Measurements from ENCODE around the gene ERAS.
"Not testable (repeated sequence)": the region's sequence is repeated elsewhere in the genome, so short reads cannot be mapped to it uniquely, and the experiment has no call there.

Gene ERAS

GRCh38 chrX:48814722-48815121 lies 11.6 kb upstream of the ERAS start:
- POLR2A ChIA-PET = no interaction called here
- TF ChIP-seq ARNT (IDR thresholded peaks at IDR 0.05) (no peak), ZNF384 (IDR thresholded peaks at IDR 0.05) (no peak), SP1 (IDR thresholded peaks at IDR 0.05) (no peak), FOXM1 (IDR thresholded peaks at IDR 0.05; ENCODE audit: borderline replicate concordance) (no peak), TARDBP (IDR thresholded peaks at IDR 0.05) (no peak), LEF1 (IDR thresholded peaks at IDR 0.05; ENCODE audit: borderline replicate concordance) (no peak), L3MBTL2 (conservative IDR thresholded peaks at IDR 0.05) (no peak), FOXK2 (IDR thresholded peaks at IDR 0.05) (no peak), NFRKB (IDR thresholded peaks at IDR 0.05) (no peak), FOXA1 (IDR thresholded peaks at IDR 0.05) (no peak), SUZ12 (IDR thresholded peaks at IDR 0.05) (no peak), HDGF (IDR thresholded peaks at IDR 0.05; ENCODE audit: borderline replicate concordance) (no peak)
- CTCF ChIA-PET = no interaction called here
- DNase-seq (ENCODE audit: extremely low spot score) = no peak

- TF ChIP-seq FOXA1 (IDR thresholded peaks at IDR 0.05) (no peak), LEF1 (IDR thresholded peaks at IDR 0.05; ENCODE audit: borderline replicate concordance) (no peak), SP1 (IDR thresholded peaks at IDR 0.05) (no peak), FOXM1 (IDR thresholded peaks at IDR 0.05; ENCODE audit: borderline replicate concordance) (no peak), ZNF384 (IDR thresholded peaks at IDR 0.05) (no peak), PKNOX1 (IDR thresholded peaks at IDR 0.05) (no peak), CTBP1 (IDR thresholded peaks at IDR 0.05; ENCODE audit: borderline replicate concordance) (no peak), ARNT (IDR thresholded peaks at IDR 0.05) (no peak), L3MBTL2 (conservative IDR thresholded peaks at IDR 0.05) (no peak), BHLHE40 (IDR thresholded peaks at IDR 0.05; ENCODE audit: borderline replicate concordance) (no peak)
- ChIA-PET POLR2A (no interaction called here), CTCF (no interaction called here)
- no peak for DNase-seq (ENCODE audit: extremely low spot score)
These were observed 11.0 kb upstream of the ERAS start for GRCh38 chrX:48815266-48815665.

GRCh38 chrX:48816014-48816810 lies 10.1 kb upstream of the ERAS start:
- CTCF ChIA-PET = no interaction called here
- DNase-seq (ENCODE audit: extremely low spot score) = no peak
- POLR2A ChIA-PET = no interaction called here
- TF ChIP-seq SP1 (IDR thresholded peaks at IDR 0.05) (no peak), TARDBP (IDR thresholded peaks at IDR 0.05) (no peak), L3MBTL2 (conservative IDR thresholded peaks at IDR 0.05) (no peak), FOXM1 (IDR thresholded peaks at IDR 0.05; ENCODE audit: borderline replicate concordance) (no peak), CTBP1 (IDR thresholded peaks at IDR 0.05; ENCODE audit: borderline replicate concordance) (no peak), FOXA1 (IDR thresholded peaks at IDR 0.05) (no peak), SUZ12 (IDR thresholded peaks at IDR 0.05) (no peak), BHLHE40 (IDR thresholded peaks at IDR 0.05; ENCODE audit: borderline replicate concordance) (no peak), ARNT (IDR thresholded peaks at IDR 0.05) (no peak), ZNF384 (IDR thresholded peaks at IDR 0.05) (no peak), NFRKB (IDR thresholded peaks at IDR 0.05) (no peak), PKNOX1 (IDR thresholded peaks at IDR 0.05) (no peak), LEF1 (IDR thresholded peaks at IDR 0.05; ENCODE audit: borderline replicate concordance) (no peak), FOXK2 (IDR thresholded peaks at IDR 0.05) (no peak), HDGF (IDR thresholded peaks at IDR 0.05; ENCODE audit: borderline replicate concordance) (no peak), ELF4 (IDR thresholded peaks at IDR 0.05) (no peak)

- DNase-seq (ENCODE audit: extremely low spot score) = no peak
- POLR2A ChIA-PET = no interaction called here
- TF ChIP-seq ARNT (IDR thresholded peaks at IDR 0.05) = no peak
- TF ChIP-seq FOXK2 (IDR thresholded peaks at IDR 0.05) = no peak
- no peak for TF ChIP-seq ZNF384 (IDR thresholded peaks at IDR 0.05)
- no peak for TF ChIP-seq L3MBTL2 (conservative IDR thresholded peaks at IDR 0.05)
- TF ChIP-seq PKNOX1 (IDR thresholded peaks at IDR 0.05) = no peak
- CTCF ChIA-PET = no interaction called here
These were observed 8.2 kb upstream of the ERAS start for GRCh38 chrX:48818098-48818497.

- ChIA-PET POLR2A (no interaction called here), CTCF (no interaction called here)
- TF ChIP-seq SUZ12 (IDR thresholded peaks at IDR 0.05) (no peak), NFRKB (IDR thresholded peaks at IDR 0.05) (no peak), ZNF384 (IDR thresholded peaks at IDR 0.05) (no peak), TARDBP (IDR thresholded peaks at IDR 0.05) (no peak), PKNOX1 (IDR thresholded peaks at IDR 0.05) (no peak), ARNT (IDR thresholded peaks at IDR 0.05) (no peak), FOXA1 (IDR thresholded peaks at IDR 0.05) (no peak), L3MBTL2 (conservative IDR thresholded peaks at IDR 0.05) (no peak), FOXK2 (IDR thresholded peaks at IDR 0.05) (no peak), ELF4 (IDR thresholded peaks at IDR 0.05) (no peak), BHLHE40 (IDR thresholded peaks at IDR 0.05; ENCODE audit: borderline replicate concordance) (no peak), FOXM1 (IDR thresholded peaks at IDR 0.05; ENCODE audit: borderline replicate concordance) (no peak), SP1 (IDR thresholded peaks at IDR 0.05) (no peak), CTBP1 (IDR thresholded peaks at IDR 0.05; ENCODE audit: borderline replicate concordance) (no peak), HDGF (IDR thresholded peaks at IDR 0.05; ENCODE audit: borderline replicate concordance) (no peak), LEF1 (IDR thresholded peaks at IDR 0.05; ENCODE audit: borderline replicate concordance) (no peak)
- no peak for DNase-seq (ENCODE audit: extremely low spot score)
These were observed 7.4 kb upstream of the ERAS start for GRCh38 chrX:48818866-48819265.

GRCh38 chrX:48819394-48819793 lies 6.9 kb upstream of the ERAS start:
- DNase-seq (ENCODE audit: extremely low spot score); CTCF ChIA-PET; POLR2A ChIA-PET: not testable (repeated sequence)
